Ovary (tissue), 9 donors: Measurements from ENCODE around the gene ARHGAP8. TPM values are rescaled to one million over a fixed set of nuclear protein-coding genes. Genes with fewer than 3 reads are reported as not detected.
A peak's percentile ranks its signal among the peaks of the same experiment; 100 is the strongest.
"Not testable (repeated sequence)": the region's sequence is repeated elsewhere in the genome, so short reads cannot be mapped to it uniquely, and the experiment has no call there.

ENCODE experiments used
- DNase-seq, 5 donors: peaks; one replicate each; pipeline ENCODE4 v3.0.0-alpha.2; 2019 to 2020
- H3K27ac ChIP-seq, 2 donors: fragments of 200-600 bp; one replicate each; pipeline versions ENCODE4 v1.5.1 to v1.8.0; 2019 to 2022
- H3K27me3 ChIP-seq: fragments of 200-600 bp; one replicate; pipeline ENCODE4 v1.8.0; 2022
- H3K36me3 ChIP-seq: fragments of 200-600 bp; sonication (generic); one replicate; pipeline ENCODE4 v1.5.1; 2019
- H3K4me1 ChIP-seq: one replicate; pipeline ENCODE4 v1.8.1; 2013; ENCODE audit warnings: mild to moderate bottlenecking, moderate library complexity; ENCODE audit not compliant: insufficient read depth
- H3K4me3 ChIP-seq: fragments of 200-600 bp; sonication (generic); one replicate; pipeline ENCODE4 v1.5.1; 2017
- H3K9me3 ChIP-seq, 2 donors: fragments of 200-600 bp in 1 of 2; sonication (generic) in 1 of 2; one replicate each; pipeline versions ENCODE4 v1.5.1 to v1.8.1; 2013 to 2019; ENCODE audit warnings: mild to moderate bottlenecking in 1 of 2, moderate library complexity in 1 of 2
- EP300 ChIP-seq: sonication (generic); formaldehyde crosslinking; IDR thresholded peaks from one replicate; pipeline ENCODE4 v1.6.1; 2017; ENCODE audit warnings: antibody characterized with exemption
- POLR2A ChIP-seq: fragments of 450-650 bp; IDR thresholded peaks from one replicate; pipeline ENCODE4 v1.6.1; 2017; ENCODE audit warnings: antibody characterized with exemption, mild to moderate bottlenecking, moderate library complexity
- WGBS, 3 donors: extraction: QIAGEN DNeasy Blood & Tissue Kit in 1 of 3; methylation state at CpG; one replicate each; pipeline versions ENCODE4 v1.1.5 to v1.1.7; 2013 to 2017; 5-methylcytosine and 5-hydroxymethylcytosine counted together
- intact Hi-C, 4 donors: fragments of 100-400 bp; cut with DNase I; formaldehyde crosslinking; loops; one replicate each; pipeline versions ENCODE4 v1.11.0 to v1.15.1; 2022 to 2023
- polyA plus RNA-seq, 2 donors: library from polyadenylated mRNA; stranded (reverse); fragments of 200-250 nt in 1 of 2; fragments of 350-450 nt in 1 of 2; fragmentation: Illumina TruSeq in 1 of 2; extraction: RNeasy Lipid Tissue Mini Kit (QIAGEN cat#74804) in 1 of 2; gene quantifications; one replicate each; pipeline ENCODE4 v1.2.3, GENCODE V29; 2013 to 2014
- total RNA-seq, 7 donors: library from RNA; depleted of rRNA in 2 of 7; stranded (reverse); fragments of >200 nt in 2 of 7; fragmentation: NEBNext Ultra II Directional in 3 of 7; extraction: Animal tissue kit (Norgen Biotek cat#: 25700) in 3 of 7; gene quantifications; one replicate each; pipeline versions ENCODE4 v1.1.0 to v1.2.4, GENCODE V29; 2016 to 2023
- TF ChIP-seq, protein P1 (sequence below), 3 donors: fragments of 450-650 bp in 2 of 3; fragments of 200-600 bp in 1 of 3; IDR thresholded peaks; one replicate each; pipeline versions ENCODE4 v1.5.1 to v1.8.0; 2016 to 2022; ENCODE audit warnings: antibody characterized with exemption in 3 of 3, mild to moderate bottlenecking in 1 of 3
- donor health status: DM: no; HTN: no; CAD: no; lungs with moderate emphysema.
- donor health status: DM: no; HTN: no; CAD: no.
- donor health status: Bipolar disorder and iron deficiency.
- donor health status: DM: yes; HTN: yes; CAD: no.
- donor health status: DM: no; HTN: no; CAD: no.
- donor health status: DM: yes; HTN: yes; CAD: no.

Gene ARHGAP8
- total and polyA plus RNA-seq, 9 donors: 0.45 to 23.8 (median 2.1) TPM

- Histone ChIP-seq H3K36me3 (no peaks in the 10 kb centered on the region), H3K27ac (no peak overlapping the region), H3K4me1 (no peaks in the 10 kb centered on the region), H3K4me3 (no peak overlapping the region), H3K9me3 (no peaks in the 10 kb centered on the region), H3K27me3 (no peaks in the 10 kb centered on the region)
- WGBS, 3 donors: 37 to 58% (median 53%) methylated on average over 32 of the region's 32 CpGs
- no peak for DNase-seq
- TF ChIP-seq EP300 (no peak), POLR2A (no peak)
- TF ChIP-seq, protein P1, sequence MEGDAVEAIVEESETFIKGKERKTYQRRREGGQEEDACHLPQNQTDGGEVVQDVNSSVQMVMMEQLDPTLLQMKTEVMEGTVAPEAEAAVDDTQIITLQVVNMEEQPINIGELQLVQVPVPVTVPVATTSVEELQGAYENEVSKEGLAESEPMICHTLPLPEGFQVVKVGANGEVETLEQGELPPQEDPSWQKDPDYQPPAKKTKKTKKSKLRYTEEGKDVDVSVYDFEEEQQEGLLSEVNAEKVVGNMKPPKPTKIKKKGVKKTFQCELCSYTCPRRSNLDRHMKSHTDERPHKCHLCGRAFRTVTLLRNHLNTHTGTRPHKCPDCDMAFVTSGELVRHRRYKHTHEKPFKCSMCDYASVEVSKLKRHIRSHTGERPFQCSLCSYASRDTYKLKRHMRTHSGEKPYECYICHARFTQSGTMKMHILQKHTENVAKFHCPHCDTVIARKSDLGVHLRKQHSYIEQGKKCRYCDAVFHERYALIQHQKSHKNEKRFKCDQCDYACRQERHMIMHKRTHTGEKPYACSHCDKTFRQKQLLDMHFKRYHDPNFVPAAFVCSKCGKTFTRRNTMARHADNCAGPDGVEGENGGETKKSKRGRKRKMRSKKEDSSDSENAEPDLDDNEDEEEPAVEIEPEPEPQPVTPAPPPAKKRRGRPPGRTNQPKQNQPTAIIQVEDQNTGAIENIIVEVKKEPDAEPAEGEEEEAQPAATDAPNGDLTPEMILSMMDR (IDR thresholded peaks at IDR 0.05): no peak
- intact Hi-C loops: loop anchor here in 2 of 4 donors (2.0 kb wide), 2 partner anchors 39 to 41 kb away; no protein-coding TSS in a partner anchor
These were observed 14.7 kb upstream of the ARHGAP8 start for GRCh38 chr22:44737406-44738346.

DNA sequence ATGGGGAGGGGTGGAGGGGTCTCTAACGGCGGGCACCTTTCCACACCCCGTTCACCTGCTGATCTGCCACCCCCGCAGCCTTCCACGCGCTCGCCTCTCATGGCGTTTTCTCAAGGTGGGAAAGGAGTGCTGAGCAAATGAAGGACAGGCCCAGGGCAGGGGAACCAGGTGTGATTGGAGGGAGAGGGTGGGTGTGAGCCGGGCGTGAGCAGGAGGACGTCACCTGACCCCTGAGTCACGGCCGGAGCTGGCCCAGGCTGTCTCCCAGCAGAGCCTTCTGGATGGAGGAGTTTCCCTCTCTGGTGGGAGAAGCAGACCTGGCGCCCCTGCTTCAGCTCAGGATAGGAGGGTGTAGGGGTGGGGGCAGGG lies 14.0 kb upstream of the ARHGAP8 start:
- H3K27ac ChIP-seq: no peak overlapping the region
- no peaks in the 10 kb centered on the region for H3K27me3 ChIP-seq
- intact Hi-C loops: no loop called here

DNA sequence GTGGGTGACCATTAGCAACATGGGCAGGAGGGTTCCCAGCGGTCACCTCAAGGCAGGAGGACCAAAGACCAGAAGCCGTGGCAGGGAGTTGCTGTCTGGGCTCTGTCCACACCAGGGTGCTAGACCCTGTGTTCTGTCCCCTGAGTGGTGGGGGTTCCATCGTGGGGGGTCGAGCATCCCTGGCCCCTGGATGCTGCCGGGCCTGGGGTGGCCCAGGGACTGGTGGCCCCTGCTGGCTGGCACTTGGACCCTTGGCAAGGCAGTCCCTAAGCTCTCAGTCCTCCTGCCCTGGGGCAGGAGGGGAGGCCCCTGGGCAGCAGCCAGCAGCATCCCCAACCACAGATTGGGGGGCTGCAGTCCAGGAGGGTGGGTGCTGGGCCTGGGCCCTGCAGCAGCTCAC lies 13.4 kb upstream of the ARHGAP8 start:
- WGBS, 3 donors: 69 to 78% (median 72%) methylated on average over 3 to 5 of the region's 5 CpGs
- Histone ChIP-seq H3K27me3 (no peaks in the 10 kb centered on the region), H3K9me3 (no peaks in the 10 kb centered on the region), H3K4me3 (no peak overlapping the region), H3K4me1 (no peaks in the 10 kb centered on the region), H3K36me3 (no peaks in the 10 kb centered on the region), H3K27ac (no peak overlapping the region)
- DNase-seq: no peak
- intact Hi-C loops: no loop called here
- TF ChIP-seq, protein P1 (IDR thresholded peaks at IDR 0.05): no peak
- no peak for TF ChIP-seq EP300
- no peak for TF ChIP-seq POLR2A

More for the DNA sequence above, 14.0 kb upstream of the ARHGAP8 start:
- peak in 2 of 5 donors; percentile 39 to 56 for DNase-seq
- no peaks in the 10 kb centered on the region for H3K36me3 ChIP-seq
- no peaks in the 10 kb centered on the region for H3K4me1 ChIP-seq
- TF ChIP-seq POLR2A (no peak), EP300 (no peak)
- TF ChIP-seq, protein P1 (IDR thresholded peaks at IDR 0.05): no peak
- no peaks in the 10 kb centered on the region for H3K9me3 ChIP-seq
- no peak overlapping the region for H3K4me3 ChIP-seq
- 16 to 37% (median 34%) methylated on average over 14 of the region's 14 CpGs for WGBS, 3 donors

DNA sequence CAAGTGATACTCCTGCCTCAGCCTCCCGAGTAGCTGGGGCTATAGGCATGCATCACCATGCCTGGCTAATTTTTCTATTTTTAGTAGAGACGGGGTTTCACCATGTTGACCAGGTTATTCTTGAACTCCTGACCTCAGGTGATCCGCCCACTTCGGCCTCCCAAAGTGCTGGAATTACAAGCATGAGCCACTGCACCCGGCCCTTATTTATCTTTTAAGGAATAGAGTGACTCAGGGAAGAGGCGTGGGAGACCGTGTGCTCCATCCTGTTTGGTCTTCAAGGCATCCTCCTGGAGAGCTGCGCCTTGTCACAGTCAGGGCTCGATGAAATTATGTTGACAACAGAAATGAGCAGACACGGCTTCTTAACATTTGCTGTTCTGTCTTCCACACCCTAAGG lies 12.7 kb upstream of the ARHGAP8 start:
- intact Hi-C loops, DNase-seq, H3K27ac ChIP-seq, H3K9me3 ChIP-seq, H3K4me1 ChIP-seq, H3K36me3 ChIP-seq, H3K27me3 ChIP-seq, H3K4me3 ChIP-seq: not testable (repeated sequence)
- 14 to 26% (median 19%) methylated on average over 10 of the region's 10 CpGs for WGBS, 3 donors

DNA sequence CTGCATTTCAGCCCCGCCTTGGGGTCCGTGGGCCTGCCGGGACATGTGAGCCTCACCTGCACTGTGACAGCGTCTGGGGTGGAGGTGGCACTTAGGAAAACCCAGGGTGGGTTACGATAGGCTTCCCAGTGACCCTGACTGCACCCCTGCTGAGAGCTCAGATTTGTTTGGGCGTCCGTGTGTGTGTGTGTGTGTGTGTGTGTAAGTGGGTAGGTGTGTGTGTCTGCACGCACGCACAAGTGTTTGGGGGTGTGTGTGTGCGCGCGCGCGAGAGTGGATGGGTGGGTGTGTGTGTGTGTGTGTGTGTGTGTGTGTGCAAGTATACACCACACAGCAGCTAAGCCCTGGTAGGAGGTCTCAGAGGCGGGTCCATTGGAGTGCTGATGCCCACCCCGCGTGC lies 12.1 kb upstream of the ARHGAP8 start:
- H3K4me3 ChIP-seq: no peak overlapping the region
- no peaks in the 10 kb centered on the region for H3K4me1 ChIP-seq
- H3K27me3 ChIP-seq: no peaks in the 10 kb centered on the region
- 74 to 81% (median 78%) methylated on average over 17 of the region's 17 CpGs for WGBS, 3 donors
- no peaks in the 10 kb centered on the region for H3K36me3 ChIP-seq
- no peaks in the 10 kb centered on the region for H3K9me3 ChIP-seq
- TF ChIP-seq, protein P1 (IDR thresholded peaks at IDR 0.05): no peak
- DNase-seq: no peak
- no peak overlapping the region for H3K27ac ChIP-seq
- intact Hi-C loops: no loop called here
